B cell (primary cell): Measurements from ENCODE around the gene CFAP251. TPM values are rescaled to one million over a fixed set of nuclear protein-coding genes. Genes with fewer than 3 reads are reported as not detected.

Experiments used
- ATAC-seq: fragments of 200-7000 bp; cut with Tn5 transposase; one replicate; pipeline ENCODE4 v1.10.0; 2021; ENCODE audit warnings: low read depth, mild to moderate bottlenecking, moderate number of reproducible peaks, moderate library complexity
- CTCF ChIA-PET: fragments of 350-600 bp; sonication (Branson Sonifier 250); formaldehyde crosslinking; loops from one replicate; lab custom pipeline; 2021; ENCODE audit warnings: antibody characterized with exemption, inconsistent platforms; lab: Charles Lee
- POLR2A ChIA-PET: fragments of 350-600 bp; sonication (Branson Sonifier 250); formaldehyde crosslinking; loops from one replicate; lab custom pipeline; 2021; ENCODE audit warnings: antibody characterized with exemption; lab: Charles Lee
- DNase-seq: peaks from one replicate; pipeline ENCODE4 v3.0.0; 2013
- H2AFZ ChIP-seq: 2 replicates; pipeline ENCODE4 v1.6.1; 2012; ENCODE audit warnings: mild to moderate bottlenecking, low read depth, low read length; ENCODE audit not compliant: insufficient read depth, poor library complexity, severe bottlenecking
- H3K27ac ChIP-seq, 2 donors: 1 replicate in 1 of 2; 2 replicates in 1 of 2; pipeline ENCODE4 v1.5.1; 2012 to 2013; ENCODE audit warnings: low read length in 2 of 2, mild to moderate bottlenecking in 2 of 2, moderate library complexity in 1 of 2
- H3K27me3 ChIP-seq, 4 experiments: fragments of 200-600 bp in 1 of 4; sonication (generic) in 1 of 4; replicated peaks in 1 of 4; 1 replicate in 2 of 4; 2 replicates in 2 of 4; pipeline versions ENCODE4 v1.6.1 to v1.7.0; 2013 to 2016; ENCODE audit warnings: low read length in 3 of 4, mild to moderate bottlenecking in 2 of 4, mixed read lengths in 1 of 4, moderate library complexity in 1 of 4; ENCODE audit not compliant: insufficient read depth in 4 of 4, control insufficient read depth in 3 of 4; ENCODE audit errors: control extremely low read depth in 1 of 4
- H3K36me3 ChIP-seq, 2 experiments: replicated peaks in 1 of 2; 1 replicate in 1 of 2; 2 replicates in 1 of 2; pipeline versions ENCODE4 v1.6.1 to v1.7.1; 2013; ENCODE audit warnings: low read length in 1 of 2; ENCODE audit not compliant: insufficient read depth in 2 of 2, control insufficient read depth in 1 of 2; ENCODE audit errors: control extremely low read depth in 1 of 2, extremely low read depth in 1 of 2
- H3K4me1 ChIP-seq, 2 donors: fragments of 200-600 bp in 1 of 2; sonication (generic) in 1 of 2; 1 replicate in 1 of 2; 2 replicates in 1 of 2; pipeline versions ENCODE4 v1.5.1 to v1.6.1; 2013 to 2017; ENCODE audit warnings: low read length in 2 of 2; ENCODE audit not compliant: control insufficient read depth in 2 of 2, insufficient read depth in 2 of 2
- H3K4me2 ChIP-seq: replicated peaks from 2 replicates; pipeline ENCODE3; 2012; ENCODE audit warnings: mild to moderate bottlenecking, low read depth, low read length; ENCODE audit not compliant: poor library complexity, severe bottlenecking
- H3K4me3 ChIP-seq, 5 experiments: fragments of 200-600 bp in 1 of 5; sonication (generic) in 1 of 5; 1 replicate in 3 of 5; 2 replicates in 2 of 5; pipeline versions ENCODE4 v1.5.1 to v1.7.0; 2011 to 2016; ENCODE audit warnings: low read length in 4 of 5, mild to moderate bottlenecking in 4 of 5, low read depth in 2 of 5, control low read depth in 1 of 5, moderate library complexity in 1 of 5; ENCODE audit not compliant: insufficient read depth in 1 of 5; ENCODE audit errors: control extremely low read depth in 1 of 5, extremely low read depth in 1 of 5
- H3K79me2 ChIP-seq: fragments of 200-600 bp; sonication (generic); one replicate; pipeline ENCODE4 v1.6.0; 2016; ENCODE audit warnings: low read length; ENCODE audit not compliant: control insufficient read depth, insufficient read depth
- H3K9ac ChIP-seq: fragments of 200-600 bp; sonication (generic); 2 replicates; pipeline ENCODE4 v1.6.1; 2017; ENCODE audit warnings: mild to moderate bottlenecking, low read length, moderate library complexity
- H3K9me3 ChIP-seq, 3 donors: one replicate each; pipeline versions ENCODE4 v1.6.1 to v1.7.1; 2013; ENCODE audit warnings: low read length in 2 of 3; ENCODE audit not compliant: control insufficient read depth in 2 of 3, insufficient read depth in 1 of 3; ENCODE audit errors: control extremely low read depth in 1 of 3
- H4K20me1 ChIP-seq: 2 replicates; pipeline ENCODE4 v1.6.0; 2012; ENCODE audit warnings: mild to moderate bottlenecking, low read length; ENCODE audit not compliant: insufficient read depth, control insufficient read depth, poor library complexity, severe bottlenecking
- H3K27ac Mint-ChIP-seq: one replicate; pipeline ENCODE4 v1.8.0; 2021; ENCODE audit warnings: mixed read lengths
- H3K27me3 Mint-ChIP-seq: one replicate; pipeline ENCODE4 v1.8.0; 2021; ENCODE audit warnings: mixed read lengths
- H3K4me1 Mint-ChIP-seq: one replicate; pipeline ENCODE4 v1.8.0; 2021; ENCODE audit warnings: mixed read lengths
- H3K4me3 Mint-ChIP-seq: one replicate; pipeline ENCODE4 v1.8.0; 2021; ENCODE audit warnings: mixed read lengths
- H3K9me3 Mint-ChIP-seq: one replicate; pipeline ENCODE4 v1.8.0; 2022; ENCODE audit warnings: mixed read lengths; ENCODE audit not compliant: insufficient read depth
- CTCF ChIP-seq: fragments of 200-600 bp; IDR thresholded peaks from one replicate; pipeline ENCODE4 v1.8.0; 2022; ENCODE audit warnings: antibody characterized with exemption, mild to moderate bottlenecking
- EZH2 ChIP-seq: IDR thresholded peaks from 2 replicates; pipeline ENCODE4 v1.6.1; 2012; ENCODE audit warnings: borderline replicate concordance, low read depth, mild to moderate bottlenecking, moderate library complexity, low read length; ENCODE audit not compliant: insufficient read depth, poor library complexity, severe bottlenecking
- WGBS: methylation state at CpG from one replicate; pipeline ENCODE4 v1.1.5; 2013; ENCODE audit warnings: missing lambda C conversion rate; ENCODE audit not compliant: insufficient coverage; 5-methylcytosine and 5-hydroxymethylcytosine counted together
- intact Hi-C: fragments of 100-400 bp; cut with micrococcal nuclease; formaldehyde crosslinking; loops from one replicate; pipeline ENCODE4 v1.10.0; 2022
- polyA plus RNA-seq: library from polyadenylated mRNA; depleted of rRNA; stranded (reverse); fragments of >200 nt; gene quantifications from 2 replicates; pipeline ENCODE4 v1.2.3, GENCODE V29; 2012
- total RNA-seq, 2 donors: library from RNA; stranded (reverse); fragments of 120-200 nt in 1 of 2; gene quantifications; 1 replicate in 1 of 2; 2 replicates in 1 of 2; pipeline versions ENCODE4 v1.2.3 to v1.2.4, GENCODE V29; 2013 to 2022

The CFAP251 gene
- total and polyA plus RNA-seq, 2 donors (not counting 1 experiment from before 2014, with no cell fraction given) = 0.22 to 1.6 TPM

DNA sequence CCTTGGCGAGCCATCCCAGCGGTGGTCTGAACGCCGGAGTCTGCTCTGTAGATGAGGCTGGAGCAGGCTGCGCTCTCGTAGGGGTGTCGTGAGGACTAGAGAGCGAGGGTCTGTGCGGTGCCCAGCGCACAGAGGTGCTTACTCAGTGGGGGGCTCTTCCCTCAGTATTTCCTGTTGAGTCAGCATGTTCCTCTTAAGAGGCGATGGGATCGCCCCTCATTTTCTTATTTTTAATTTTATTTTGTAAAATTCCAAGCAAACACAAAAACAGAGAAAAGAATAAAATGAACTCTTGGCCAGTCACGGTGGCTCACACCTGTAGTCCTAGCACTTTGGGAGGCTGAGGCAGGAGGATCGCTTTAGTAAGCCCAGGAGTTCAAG, 62.5 kb downstream of the CFAP251 start:
- peaks cover 53 to 64% of the 10 kb centered on the region in 2 donors for H3K4me1 ChIP-seq
- H3K9ac ChIP-seq = peak overlapping the region; percentile 21
- no peaks in the 10 kb centered on the region for H3K27me3 ChIP-seq
- peak overlapping the region; percentile 53 for H2AFZ ChIP-seq
- H3K9me3 ChIP-seq = no peaks in the 10 kb centered on the region
- intact Hi-C loops = loop anchor here (1.0 kb wide), 3 partner anchors 11 to 43 kb away; no protein-coding TSS in a partner anchor
- peak overlapping the region in 2 of 5 experiments; percentile 21 to 39 for H3K4me3 ChIP-seq
- ChIA-PET POLR2A (interaction anchor here (0.6 to 2.4 kb wide), 7 partner anchors 11 to 179 kb away, joined by 4 to 17 read pairs (median 7); partner anchors contain the start of gene BCL7A), CTCF (interaction anchor here (1.0 to 3.5 kb wide), 10 partner anchors 11 to 63 kb away, joined by 3 to 14 read pairs (median 5); partner anchors contain the start of gene BCL7A)
- no peaks in the 10 kb centered on the region for H3K36me3 ChIP-seq
- Mint-ChIP-seq H3K27ac (peak overlapping the region; percentile 95), H3K27me3 (no peaks in the 10 kb centered on the region), H3K4me3 (peak overlapping the region; percentile 81), H3K4me1 (peaks cover 55% of the 10 kb centered on the region), H3K9me3 (no peaks in the 10 kb centered on the region)
- WGBS = 51% methylated on average over 10 of the region's 14 CpGs
- no peak for ATAC-seq
- H3K27ac ChIP-seq = peak overlapping the region; percentile 63 to 81
- DNase-seq = no peak
- peak overlapping the region; percentile 62 for H3K4me2 ChIP-seq
- no peaks in the 10 kb centered on the region for H3K79me2 ChIP-seq
- TF ChIP-seq EZH2 (no peak), CTCF (no peak)
- H4K20me1 ChIP-seq = no peaks in the 10 kb centered on the region

DNA sequence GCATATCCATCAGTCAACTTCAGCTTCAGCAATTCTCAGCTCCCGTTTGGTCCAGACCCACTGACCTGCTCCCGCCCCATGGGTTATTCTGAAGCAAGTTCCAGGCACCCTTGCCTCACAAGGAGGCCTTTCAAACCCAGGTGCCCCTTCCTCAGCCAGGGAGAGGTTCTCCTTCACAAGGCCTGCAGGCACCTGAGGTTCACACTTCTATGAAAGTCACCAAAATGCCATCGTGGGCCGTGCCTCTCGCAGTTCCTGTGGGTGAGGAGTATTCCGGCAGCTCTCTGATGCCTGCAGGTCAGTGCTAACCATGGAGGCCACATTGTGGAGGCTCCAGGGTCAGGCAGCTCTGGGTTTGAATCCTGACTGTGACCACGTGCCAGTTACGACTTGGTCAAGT, 63.1 kb downstream of the CFAP251 start:
- POLR2A ChIA-PET = interaction anchor here (0.7 to 2.4 kb wide), 4 partner anchors 8 to 43 kb away, joined by 3 to 10 read pairs (median 6); partner anchors contain the start of gene BCL7A
- no peak overlapping the region for H3K4me2 ChIP-seq
- WGBS = 87% methylated on average over 3 of the region's 8 CpGs
- no peak overlapping the region for H3K27ac ChIP-seq
- H3K79me2 ChIP-seq = no peaks in the 10 kb centered on the region
- Mint-ChIP-seq H3K4me3 (no peak overlapping the region), H3K9me3 (no peaks in the 10 kb centered on the region), H3K4me1 (peaks cover 55% of the 10 kb centered on the region), H3K27ac (peak overlapping the region; percentile 56), H3K27me3 (no peaks in the 10 kb centered on the region)
- no peaks in the 10 kb centered on the region for H3K27me3 ChIP-seq
- no peak for ATAC-seq
- peak overlapping the region; percentile 1 for H2AFZ ChIP-seq
- DNase-seq = no peak
- H3K9ac ChIP-seq = no peak overlapping the region
- no peaks in the 10 kb centered on the region for H4K20me1 ChIP-seq
- intact Hi-C loops = no loop called here
- H3K9me3 ChIP-seq = no peaks in the 10 kb centered on the region
- H3K4me3 ChIP-seq = no peak overlapping the region
- TF ChIP-seq EZH2 (no peak), CTCF (no peak)
- CTCF ChIA-PET = interaction anchor here (1.0 to 3.5 kb wide), 5 partner anchors 10 to 64 kb away, joined by 3 to 14 read pairs (median 6); no protein-coding TSS in a partner anchor
- H3K4me1 ChIP-seq = peaks cover 53 to 64% of the 10 kb centered on the region in 2 donors
- no peaks in the 10 kb centered on the region for H3K36me3 ChIP-seq
